HG02852 (cell line): ENCODE measurements around the gene NADK.

Experiments
- ATAC-seq: cut with Tn5 transposase; IDR thresholded peaks from one replicate; pipeline ENCODE4 v1.9.1; 2021; ENCODE audit warnings: mild to moderate bottlenecking, moderate library complexity; ENCODE audit not compliant: unreplicated experiment

NADK gene

GRCh38 chr1:1788136-1788535 lies 9.9 kb upstream of the NADK start:
- ATAC-seq, result no peak

GRCh38 chr1:1786836-1787605 lies 8.8 kb upstream of the NADK start:
- no peak for ATAC-seq

- no peak for ATAC-seq
Measured at GRCh38 chr1:1785666-1786065, 7.4 kb upstream of the NADK start.

GRCh38 chr1:1784933-1785332 lies 6.7 kb upstream of the NADK start:
- ATAC-seq, result no peak

- no peak for ATAC-seq
Measured at GRCh38 chr1:1783320-1783719, 5.0 kb upstream of the NADK start.

GRCh38 chr1:1782399-1783221 lies 4.3 kb upstream of the NADK start:
- ATAC-seq, result no peak

GRCh38 chr1:1781526-1781903 lies 3.2 kb upstream of the NADK start:
- no peak for ATAC-seq

GRCh38 chr1:1780598-1781525 lies 2.6 kb upstream of the NADK start:
- no peak for ATAC-seq

GRCh38 chr1:1779691-1780597 lies 1.7 kb upstream of the NADK start:
- no peak for ATAC-seq

GRCh38 chr1:1779320-1779675 lies 1.0 kb upstream of the NADK start:
- no peak for ATAC-seq

GRCh38 chr1:1778663-1779319 lies 521 bp upstream of the NADK start:
- ATAC-seq, result peak; percentile 65

- ATAC-seq, result no peak
Measured at GRCh38 chr1:1777583-1777899, 729 bp downstream of the NADK start.

GRCh38 chr1:1776672-1777582 lies 1.3 kb downstream of the NADK start:
- ATAC-seq, result no peak

GRCh38 chr1:1775327-1776226 lies 2.7 kb downstream of the NADK start:
- no peak for ATAC-seq

- no peak for ATAC-seq
Measured at GRCh38 chr1:1773874-1774273, 4.4 kb downstream of the NADK start.

GRCh38 chr1:1771096-1771495 lies 7.2 kb downstream of the NADK start:
- no peak for ATAC-seq

- no peak for ATAC-seq
Measured at GRCh38 chr1:1770102-1770501, 8.2 kb downstream of the NADK start.
